ENCODE data around the gene PHKA2. TPM values are rescaled to one million over a fixed set of nuclear protein-coding genes. Genes with fewer than 3 reads are reported as not detected.
A peak's percentile ranks its signal among the peaks of the same experiment; 100 is the strongest.
"Not testable (repeated sequence)": the region's sequence is repeated elsewhere in the genome, so short reads cannot be mapped to it uniquely, and the experiment has no call there.

The PHKA2 gene, protein sequence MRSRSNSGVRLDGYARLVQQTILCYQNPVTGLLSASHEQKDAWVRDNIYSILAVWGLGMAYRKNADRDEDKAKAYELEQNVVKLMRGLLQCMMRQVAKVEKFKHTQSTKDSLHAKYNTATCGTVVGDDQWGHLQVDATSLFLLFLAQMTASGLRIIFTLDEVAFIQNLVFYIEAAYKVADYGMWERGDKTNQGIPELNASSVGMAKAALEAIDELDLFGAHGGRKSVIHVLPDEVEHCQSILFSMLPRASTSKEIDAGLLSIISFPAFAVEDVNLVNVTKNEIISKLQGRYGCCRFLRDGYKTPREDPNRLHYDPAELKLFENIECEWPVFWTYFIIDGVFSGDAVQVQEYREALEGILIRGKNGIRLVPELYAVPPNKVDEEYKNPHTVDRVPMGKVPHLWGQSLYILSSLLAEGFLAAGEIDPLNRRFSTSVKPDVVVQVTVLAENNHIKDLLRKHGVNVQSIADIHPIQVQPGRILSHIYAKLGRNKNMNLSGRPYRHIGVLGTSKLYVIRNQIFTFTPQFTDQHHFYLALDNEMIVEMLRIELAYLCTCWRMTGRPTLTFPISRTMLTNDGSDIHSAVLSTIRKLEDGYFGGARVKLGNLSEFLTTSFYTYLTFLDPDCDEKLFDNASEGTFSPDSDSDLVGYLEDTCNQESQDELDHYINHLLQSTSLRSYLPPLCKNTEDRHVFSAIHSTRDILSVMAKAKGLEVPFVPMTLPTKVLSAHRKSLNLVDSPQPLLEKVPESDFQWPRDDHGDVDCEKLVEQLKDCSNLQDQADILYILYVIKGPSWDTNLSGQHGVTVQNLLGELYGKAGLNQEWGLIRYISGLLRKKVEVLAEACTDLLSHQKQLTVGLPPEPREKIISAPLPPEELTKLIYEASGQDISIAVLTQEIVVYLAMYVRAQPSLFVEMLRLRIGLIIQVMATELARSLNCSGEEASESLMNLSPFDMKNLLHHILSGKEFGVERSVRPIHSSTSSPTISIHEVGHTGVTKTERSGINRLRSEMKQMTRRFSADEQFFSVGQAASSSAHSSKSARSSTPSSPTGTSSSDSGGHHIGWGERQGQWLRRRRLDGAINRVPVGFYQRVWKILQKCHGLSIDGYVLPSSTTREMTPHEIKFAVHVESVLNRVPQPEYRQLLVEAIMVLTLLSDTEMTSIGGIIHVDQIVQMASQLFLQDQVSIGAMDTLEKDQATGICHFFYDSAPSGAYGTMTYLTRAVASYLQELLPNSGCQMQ
- total RNA-seq (10 to 100 TPM; 29.4 to 33.2 TPM), total RNA-seq (50.1 to 51.1 reads per million in 2 donors)

GRCh38 chrX:18983666-18984380 lies at the start of gene PHKA2:
PHKA2 (minus strand) TSS chrX:18984114; CDS start chrX:18983932, 182 bp downstream.
- peak in 1 of 3 donors; percentile 51 for DNase-seq
- H3K4me3 Mint-ChIP-seq: peak within 1 kb of the TSS; percentile 86
- peak within 1 kb of the TSS; percentile 92 for H3K27ac Mint-ChIP-seq
- ATAC-seq: peak; percentile 29
- H3K27me3 Mint-ChIP-seq: no peaks in the 10 kb centered on the region
- H3K4me1 Mint-ChIP-seq: peaks cover 7% of the 10 kb centered on the region
- H3K36me3 Mint-ChIP-seq (ENCODE audit: low read depth): no peaks in the 10 kb centered on the region
- H3K9me3 ChIP-seq (ENCODE audit: control insufficient read depth, low read length, poor library complexity, severe bottlenecking): no peaks in the 10 kb centered on the region

- no peak overlapping the region for H3K4me3 Mint-ChIP-seq
- no peaks in the 10 kb centered on the region for H3K4me1 Mint-ChIP-seq
- H3K9me3 ChIP-seq (ENCODE audit: control insufficient read depth, low read length, poor library complexity, severe bottlenecking): no peaks in the 10 kb centered on the region
- no peaks in the 10 kb centered on the region for H3K36me3 Mint-ChIP-seq (ENCODE audit: low read depth)
- H3K27me3 Mint-ChIP-seq: no peaks in the 10 kb centered on the region
- no peak for ATAC-seq
- no peak for DNase-seq
- no peak overlapping the region for H3K27ac Mint-ChIP-seq
These were observed 46.9 kb upstream of the PHKA2 start for GRCh38 chrX:19030805-19031204.

GRCh38 chrX:19028560-19028959 lies 44.6 kb upstream of the PHKA2 start:
- H3K9me3 ChIP-seq (ENCODE audit: control insufficient read depth, low read length, poor library complexity, severe bottlenecking): no peaks in the 10 kb centered on the region
- ATAC-seq: no peak
- H3K4me3 Mint-ChIP-seq: no peak overlapping the region
- H3K4me1 Mint-ChIP-seq: no peaks in the 10 kb centered on the region
- no peak for DNase-seq
- H3K36me3 Mint-ChIP-seq (ENCODE audit: low read depth): no peaks in the 10 kb centered on the region
- H3K27ac Mint-ChIP-seq: no peak overlapping the region
- no peaks in the 10 kb centered on the region for H3K27me3 Mint-ChIP-seq

- H3K4me1 Mint-ChIP-seq: no peaks in the 10 kb centered on the region
- H3K27ac Mint-ChIP-seq: no peak overlapping the region
- no peaks in the 10 kb centered on the region for H3K27me3 Mint-ChIP-seq
- no peaks in the 10 kb centered on the region for H3K36me3 Mint-ChIP-seq (ENCODE audit: low read depth)
- no peak overlapping the region for H3K4me3 Mint-ChIP-seq
- H3K9me3 ChIP-seq (ENCODE audit: control insufficient read depth, low read length, poor library complexity, severe bottlenecking): no peaks in the 10 kb centered on the region
- DNase-seq (no peak), ATAC-seq (no peak)
These were observed 40.5 kb upstream of the PHKA2 start for GRCh38 chrX:19024366-19024765.

DNA sequence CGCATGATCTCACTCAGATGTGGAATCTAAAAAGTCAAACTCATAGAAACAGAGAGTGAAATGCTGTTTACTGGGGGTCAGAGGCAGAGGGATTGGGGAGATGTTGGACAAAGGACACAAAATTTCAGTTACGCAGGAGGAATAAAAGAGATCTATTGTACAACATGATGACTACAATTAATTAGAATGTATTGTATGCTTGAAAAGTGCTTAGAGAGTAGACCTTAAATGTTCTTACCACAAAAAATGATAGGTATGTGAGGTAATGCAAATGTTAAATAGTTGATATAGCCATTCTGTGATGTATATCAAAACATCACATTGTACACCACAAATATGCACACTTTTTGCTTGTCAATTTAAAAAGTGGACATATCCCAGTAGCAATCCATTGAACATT lies 36.1 kb upstream of the PHKA2 start:
- no peaks in the 10 kb centered on the region for H3K9me3 ChIP-seq (ENCODE audit: control insufficient read depth, low read length, poor library complexity, severe bottlenecking)
- no peak overlapping the region for H3K27ac Mint-ChIP-seq
- H3K4me1 Mint-ChIP-seq: no peaks in the 10 kb centered on the region
- no peaks in the 10 kb centered on the region for H3K36me3 Mint-ChIP-seq (ENCODE audit: low read depth)
- DNase-seq (no peak), ATAC-seq (no peak)
- no peak overlapping the region for H3K4me3 Mint-ChIP-seq
- H3K27me3 Mint-ChIP-seq: no peaks in the 10 kb centered on the region

DNA sequence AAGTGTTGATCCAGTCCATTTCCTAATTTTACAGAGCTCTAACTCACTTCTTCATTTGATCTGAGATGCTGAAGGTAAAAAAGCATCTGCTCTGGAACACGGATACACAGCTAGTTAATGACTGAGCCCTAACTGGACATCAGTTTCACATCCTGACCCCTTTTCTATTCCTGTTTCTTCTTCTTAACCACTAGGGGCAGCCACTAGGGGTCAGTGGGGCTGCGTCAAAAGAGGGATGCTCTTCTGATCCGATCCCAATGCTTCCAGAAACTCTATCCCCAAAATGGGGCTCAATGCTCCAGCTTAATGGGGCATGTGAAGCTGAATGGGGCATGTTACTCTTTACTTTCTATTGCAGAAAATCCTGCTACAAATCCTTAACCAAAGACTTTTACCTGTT lies 33.4 kb upstream of the PHKA2 start:
- H3K4me3 Mint-ChIP-seq: no peak overlapping the region
- ATAC-seq: no peak

DNA sequence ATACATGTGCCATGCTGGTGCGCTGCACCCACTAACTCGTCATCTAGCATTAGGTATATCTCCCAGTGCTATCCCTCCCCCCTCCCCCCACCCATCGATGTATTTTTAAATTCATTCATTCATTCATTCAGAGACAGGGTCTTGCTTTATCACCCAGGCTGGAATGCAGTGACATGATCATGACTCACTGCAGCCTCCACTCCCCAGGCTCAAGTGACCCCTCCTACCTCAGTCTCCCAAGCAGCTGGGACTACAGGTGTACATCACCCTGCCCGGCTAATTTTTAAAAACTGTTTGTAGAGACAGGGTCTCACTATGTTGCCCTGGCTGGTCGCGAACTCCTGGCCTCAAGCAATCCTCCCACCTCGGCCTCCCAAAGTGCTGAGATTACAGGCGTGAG lies 32.7 kb upstream of the PHKA2 start:
- not testable (repeated sequence) for H3K27ac Mint-ChIP-seq; DNase-seq; H3K27me3 Mint-ChIP-seq; H3K36me3 Mint-ChIP-seq (ENCODE audit: low read depth); ATAC-seq; H3K9me3 ChIP-seq (ENCODE audit: control insufficient read depth, low read length, poor library complexity, severe bottlenecking); H3K4me1 Mint-ChIP-seq; H3K4me3 Mint-ChIP-seq

More for the DNA sequence above, 33.4 kb upstream of the PHKA2 start:
- Mint-ChIP-seq H3K4me1 (no peaks in the 10 kb centered on the region), H3K27me3 (no peaks in the 10 kb centered on the region), H3K36me3 (ENCODE audit: low read depth) (no peaks in the 10 kb centered on the region), H3K27ac (no peak overlapping the region)
- H3K9me3 ChIP-seq (ENCODE audit: control insufficient read depth, low read length, poor library complexity, severe bottlenecking): no peaks in the 10 kb centered on the region
- no peak for DNase-seq

- no peaks in the 10 kb centered on the region for H3K4me1 Mint-ChIP-seq
- no peak overlapping the region for H3K4me3 Mint-ChIP-seq
- no peaks in the 10 kb centered on the region for H3K36me3 Mint-ChIP-seq (ENCODE audit: low read depth)
- H3K27me3 Mint-ChIP-seq: no peaks in the 10 kb centered on the region
- DNase-seq (no peak), ATAC-seq (no peak)
- H3K9me3 ChIP-seq (ENCODE audit: control insufficient read depth, low read length, poor library complexity, severe bottlenecking): no peaks in the 10 kb centered on the region
- no peak overlapping the region for H3K27ac Mint-ChIP-seq
These were observed 24.0 kb upstream of the PHKA2 start for GRCh38 chrX:19007868-19008267.

- H3K9me3 ChIP-seq (ENCODE audit: control insufficient read depth, low read length, poor library complexity, severe bottlenecking): no peaks in the 10 kb centered on the region
- Mint-ChIP-seq H3K27me3 (no peaks in the 10 kb centered on the region), H3K36me3 (ENCODE audit: low read depth) (no peaks in the 10 kb centered on the region), H3K4me1 (no peaks in the 10 kb centered on the region), H3K4me3 (no peak overlapping the region), H3K27ac (no peak overlapping the region)
- ATAC-seq (no peak), DNase-seq (no peak)
These were observed 23.1 kb upstream of the PHKA2 start for GRCh38 chrX:19007011-19007410.

GRCh38 chrX:19005909-19006308 lies 22.0 kb upstream of the PHKA2 start:
- no peaks in the 10 kb centered on the region for H3K36me3 Mint-ChIP-seq (ENCODE audit: low read depth)
- DNase-seq (no peak), ATAC-seq (no peak)
- no peaks in the 10 kb centered on the region for H3K4me1 Mint-ChIP-seq
- no peaks in the 10 kb centered on the region for H3K27me3 Mint-ChIP-seq
- no peaks in the 10 kb centered on the region for H3K9me3 ChIP-seq (ENCODE audit: control insufficient read depth, low read length, poor library complexity, severe bottlenecking)
- no peak overlapping the region for H3K27ac Mint-ChIP-seq
- no peak overlapping the region for H3K4me3 Mint-ChIP-seq

DNA sequence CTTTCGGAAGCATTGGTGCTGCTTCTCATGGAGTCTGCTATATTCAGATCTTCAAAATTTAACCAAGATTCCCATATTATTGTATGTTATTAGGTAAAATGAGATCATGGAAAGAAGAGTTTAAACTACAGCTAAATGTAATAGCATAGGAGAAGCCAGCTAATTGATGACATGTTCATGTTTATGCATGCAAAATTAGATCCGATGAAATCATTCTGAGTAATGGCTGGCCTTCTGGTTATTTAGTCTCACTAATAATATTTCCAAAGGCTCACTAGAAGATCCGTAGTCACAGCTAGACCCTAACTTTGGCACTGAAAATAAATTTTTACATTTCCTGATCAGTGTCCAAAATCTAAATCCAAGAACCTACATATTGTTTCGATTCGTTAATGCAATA lies 19.8 kb upstream of the PHKA2 start:
- H3K27ac Mint-ChIP-seq: no peak overlapping the region
- ATAC-seq: no peak
- no peaks in the 10 kb centered on the region for H3K36me3 Mint-ChIP-seq (ENCODE audit: low read depth)

GRCh38 chrX:18998653-18999052 lies 14.7 kb upstream of the PHKA2 start:
- ATAC-seq: no peak
- H3K9me3 ChIP-seq (ENCODE audit: control insufficient read depth, low read length, poor library complexity, severe bottlenecking): no peaks in the 10 kb centered on the region
- Mint-ChIP-seq H3K36me3 (ENCODE audit: low read depth) (no peaks in the 10 kb centered on the region), H3K4me1 (no peaks in the 10 kb centered on the region), H3K27me3 (no peaks in the 10 kb centered on the region), H3K4me3 (no peak overlapping the region), H3K27ac (no peak overlapping the region)
- no peak for DNase-seq

More for the DNA sequence above, 19.8 kb upstream of the PHKA2 start:
- no peaks in the 10 kb centered on the region for H3K9me3 ChIP-seq (ENCODE audit: control insufficient read depth, low read length, poor library complexity, severe bottlenecking)
- H3K4me3 Mint-ChIP-seq: no peak overlapping the region
- H3K4me1 Mint-ChIP-seq: no peaks in the 10 kb centered on the region
- no peak for DNase-seq
- H3K27me3 Mint-ChIP-seq: no peaks in the 10 kb centered on the region
